Stimulated activated CD4-positive, alpha-beta T cell treated with anti-CD3 and anti-CD28 coated beads, TNF-alpha, amount 100 ng/mL, for 4 hours (primary cell): ENCODE data around the gene DTNBP1.

Experiments
- DNase-seq, 3 experiments: peaks; one replicate each; pipeline ENCODE4 v3.0.0-alpha.2; 2020; ENCODE audit warnings: low read depth in 3 of 3

Gene DTNBP1

DNA sequence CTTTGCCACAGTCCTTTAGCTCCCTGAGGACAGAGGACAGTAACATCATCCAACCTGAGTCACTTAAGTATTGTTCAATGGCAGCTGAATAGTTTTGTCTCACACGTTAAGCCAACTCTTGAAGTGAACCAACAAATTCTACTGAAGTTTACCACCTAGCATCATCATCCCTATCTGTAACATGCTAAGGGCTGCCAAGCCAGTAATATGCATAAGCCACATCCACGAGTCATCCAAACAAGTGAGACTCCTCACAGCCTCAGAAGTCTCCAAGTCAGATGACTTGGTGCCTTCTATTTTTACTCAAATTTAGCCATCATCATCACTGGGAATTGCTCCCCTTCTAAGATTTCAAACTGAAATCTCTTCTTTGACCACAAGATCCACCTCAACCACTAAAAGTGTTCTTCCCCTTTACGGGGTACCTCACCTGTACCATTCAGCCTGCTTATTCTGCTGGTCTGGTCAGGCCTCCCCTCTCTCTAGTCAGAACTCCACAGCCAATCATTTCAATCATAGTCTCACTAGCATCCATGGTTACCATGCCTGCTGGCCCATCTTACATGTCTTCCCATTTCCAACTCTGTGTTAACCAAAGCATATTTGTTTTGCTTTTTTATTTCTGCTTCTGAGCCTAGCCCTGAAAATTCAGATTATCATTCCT is 73.7 kb downstream of the DTNBP1 start:
- no peak for DNase-seq

DNA sequence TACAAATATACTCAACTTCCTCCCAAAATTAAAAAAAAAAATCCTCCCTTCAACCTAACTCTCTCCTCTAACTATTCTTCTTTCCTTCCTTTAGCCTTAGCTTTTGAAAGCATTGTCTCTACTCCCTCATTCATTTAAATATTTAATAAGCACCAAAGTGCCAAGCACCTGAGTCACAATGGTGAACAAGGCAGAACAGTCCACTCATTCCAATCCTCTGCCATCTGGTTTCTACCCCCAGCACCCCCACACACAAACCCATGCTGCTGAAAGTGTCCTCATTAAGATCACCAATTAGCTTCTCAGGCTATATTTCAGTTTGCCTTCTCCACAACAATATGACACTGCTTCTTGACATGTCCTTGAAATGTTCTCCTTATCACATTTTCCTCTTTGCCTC is 76.3 kb downstream of the DTNBP1 start:
- no peak for DNase-seq

DNA sequence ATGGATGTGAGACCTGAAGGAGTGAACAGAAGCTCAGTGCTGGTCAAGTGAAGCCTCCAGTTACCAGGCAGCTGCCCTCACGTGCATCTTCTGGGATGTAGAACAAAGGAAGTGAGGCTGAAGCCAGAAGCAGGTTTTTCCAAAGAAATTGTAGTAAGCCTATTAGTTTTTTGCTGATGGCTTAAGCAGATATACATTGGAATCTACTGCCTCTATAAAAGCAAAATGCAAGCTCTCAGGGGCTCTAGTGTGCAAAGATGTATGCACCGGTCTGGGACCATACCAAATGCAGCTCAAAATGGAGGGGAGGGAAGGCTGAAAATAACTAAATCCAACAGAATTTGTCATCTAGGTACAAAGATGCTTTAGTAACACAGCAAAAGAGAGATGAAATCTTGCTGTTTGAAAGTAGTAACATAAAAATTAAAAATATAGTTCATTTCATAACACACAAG is 77.0 kb downstream of the DTNBP1 start:
- DNase-seq: no peak

DNA sequence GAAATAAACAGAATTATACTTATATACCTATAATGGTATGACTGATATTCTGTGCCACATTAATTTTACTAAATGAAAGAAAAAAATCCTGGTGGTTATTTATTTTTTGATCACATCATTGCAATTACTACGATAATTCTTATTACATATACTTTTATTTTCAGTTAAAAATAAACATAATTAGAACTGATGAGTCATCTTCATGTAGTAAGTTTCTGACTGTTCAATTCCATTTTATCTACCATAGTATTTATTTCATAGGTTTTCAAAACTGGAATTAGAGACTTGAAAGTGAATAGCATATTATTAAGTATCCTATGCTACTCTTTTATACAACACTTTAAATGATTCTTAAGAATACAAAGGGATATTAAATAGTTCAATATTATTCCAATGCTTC is 80.3 kb downstream of the DTNBP1 start:
- no peak for DNase-seq

DNA sequence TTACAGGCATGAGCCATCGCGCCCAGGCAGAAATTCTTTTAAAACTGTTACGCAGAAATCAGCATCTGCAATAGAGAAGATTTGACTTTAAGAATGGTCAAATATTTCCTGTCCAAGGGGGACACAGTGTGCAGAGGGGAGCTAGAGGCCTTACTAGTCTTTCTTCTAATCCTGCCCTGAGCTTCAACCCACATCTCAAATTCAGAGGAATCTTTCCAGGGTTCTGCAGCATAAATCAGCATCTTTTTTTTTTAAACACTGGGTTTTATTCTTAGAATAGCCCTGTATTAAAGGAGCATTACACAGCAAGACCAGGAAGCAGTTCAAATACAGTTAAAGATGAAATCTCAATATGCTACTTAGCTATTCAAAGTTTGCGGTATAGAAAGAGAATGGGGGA is 81.1 kb downstream of the DTNBP1 start:
- DNase-seq: no peak

DNA sequence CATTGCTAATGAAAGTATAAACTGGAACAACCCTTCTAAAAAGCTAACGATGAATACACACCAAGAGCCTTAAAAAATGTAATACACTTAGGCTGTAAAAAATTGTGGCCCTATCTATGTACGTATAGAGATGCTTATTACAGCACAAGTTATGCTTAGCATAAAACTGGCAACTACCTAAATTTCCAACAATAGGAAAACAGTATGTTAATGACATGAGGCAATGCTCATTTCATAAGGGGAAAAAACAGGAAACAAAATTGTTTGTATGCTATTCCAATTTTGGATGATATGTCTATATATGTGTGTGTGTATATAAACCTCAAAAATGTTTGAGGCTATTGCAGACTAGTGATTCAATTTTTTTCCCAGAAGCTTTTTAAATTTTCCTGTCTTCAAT is 82.5 kb downstream of the DTNBP1 start:
- DNase-seq: no peak

DNA sequence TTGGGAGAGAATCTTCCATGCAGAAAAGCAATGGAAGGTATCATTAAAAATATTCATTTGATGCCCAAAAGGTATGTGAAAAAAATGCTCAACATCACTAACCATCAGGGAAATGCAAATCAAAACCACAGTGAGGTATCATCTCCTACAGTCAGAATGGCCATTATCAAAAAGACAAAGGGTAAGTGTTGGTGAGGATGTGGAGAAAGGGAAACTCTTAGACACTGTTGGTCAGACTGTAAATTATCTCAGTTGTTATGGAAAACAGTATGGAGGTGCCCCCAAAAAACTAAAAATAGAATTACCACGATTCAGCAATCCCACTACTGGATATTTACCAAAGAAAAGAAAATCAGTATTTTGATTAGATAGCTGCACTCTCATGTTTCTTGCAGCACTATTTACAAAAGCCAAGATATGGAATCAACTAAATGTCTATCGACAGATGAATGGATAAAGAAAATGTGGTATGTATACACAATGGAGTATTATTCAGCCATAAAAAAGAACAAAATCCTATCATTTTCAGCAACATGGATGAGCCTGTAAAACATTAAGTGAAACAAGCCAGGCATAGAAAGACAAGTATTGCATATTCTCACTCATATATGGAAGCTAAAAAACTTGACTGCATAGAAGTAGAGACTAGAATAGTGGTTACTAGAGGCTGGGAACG is 84.0 kb downstream of the DTNBP1 start:
- no peak for DNase-seq

DNA sequence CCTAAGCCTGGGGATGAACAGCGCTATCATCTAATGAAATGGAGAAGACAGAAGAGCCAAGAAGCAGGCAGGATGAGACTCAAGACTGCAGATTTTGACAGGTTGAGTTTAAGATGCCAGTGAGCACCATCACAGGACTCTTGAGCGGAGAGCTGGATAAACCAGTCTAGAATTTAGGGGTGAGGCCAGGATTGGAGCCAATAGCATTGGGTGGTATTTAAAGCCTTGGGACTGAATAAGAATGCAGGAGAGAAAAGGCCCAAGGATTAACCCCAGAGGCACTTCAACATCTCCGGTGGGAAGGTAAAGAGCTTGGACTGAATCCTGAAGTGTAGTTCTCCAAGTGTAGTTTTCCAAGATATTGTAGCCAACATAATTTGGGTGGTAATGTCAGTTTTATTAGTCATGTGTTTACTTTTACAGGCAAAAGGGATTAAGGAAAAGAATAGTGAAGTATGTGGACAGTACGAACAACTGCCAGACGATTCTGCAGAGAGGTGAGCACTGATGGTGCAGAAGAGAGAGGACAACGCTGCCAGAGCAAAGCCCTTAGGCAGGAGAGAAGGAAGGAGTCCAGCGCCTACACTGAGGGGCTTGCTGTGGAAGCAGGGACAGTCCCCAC is 85.2 kb downstream of the DTNBP1 start:
- DNase-seq: no peak

DNA sequence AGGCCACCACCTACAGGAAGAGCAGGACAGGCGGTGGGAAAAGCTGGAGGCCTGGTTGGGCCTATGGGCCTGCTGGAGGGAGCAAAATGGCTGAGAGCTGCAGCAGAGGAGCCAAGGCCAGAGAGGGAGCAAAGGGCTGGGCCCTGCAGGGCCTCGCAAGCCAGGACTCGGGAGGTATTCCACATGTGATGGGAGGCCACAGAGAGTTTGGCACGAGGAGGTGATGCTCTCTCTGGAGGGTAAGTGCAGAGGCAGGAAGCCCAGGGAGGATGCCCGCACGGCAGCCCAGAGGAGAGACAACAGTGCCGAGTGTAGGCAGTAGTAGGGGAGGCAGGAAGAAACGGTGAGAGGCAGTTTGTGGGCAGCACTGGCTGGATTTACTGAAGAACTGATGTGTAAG is 85.7 kb downstream of the DTNBP1 start:
- no peak for DNase-seq

DNA sequence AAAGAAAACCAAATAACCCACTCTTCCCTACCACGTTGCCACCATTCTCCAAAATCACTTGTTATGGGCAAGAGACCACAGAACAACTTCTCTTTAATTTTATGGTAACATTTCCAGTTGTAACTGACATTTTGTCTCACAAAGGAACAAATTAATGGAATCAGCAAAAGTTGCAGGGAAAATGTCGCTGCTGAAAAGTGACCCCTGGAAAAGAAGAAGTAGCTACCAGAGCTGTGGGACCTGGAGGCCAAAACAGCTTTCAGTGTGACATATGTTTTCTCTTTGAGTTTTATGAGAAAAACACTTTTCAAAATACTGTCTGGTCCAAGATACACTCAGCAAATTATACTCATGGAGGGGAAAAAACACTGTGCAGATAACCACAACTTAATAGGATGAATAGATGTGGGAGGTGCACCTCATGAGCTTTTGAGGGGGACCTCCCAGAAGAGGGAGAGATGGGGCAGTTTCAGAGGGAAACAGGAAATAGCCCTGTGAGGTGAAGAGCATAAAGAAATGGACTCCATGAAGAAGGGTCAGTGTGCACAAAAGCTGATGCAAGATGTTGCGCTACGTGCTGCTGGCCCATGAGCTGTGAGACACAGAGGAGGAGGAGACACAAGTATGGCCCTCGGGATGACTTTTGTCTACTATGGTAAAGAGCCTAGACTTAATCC is 87.3 kb downstream of the DTNBP1 start:
- no peak for DNase-seq

DNA sequence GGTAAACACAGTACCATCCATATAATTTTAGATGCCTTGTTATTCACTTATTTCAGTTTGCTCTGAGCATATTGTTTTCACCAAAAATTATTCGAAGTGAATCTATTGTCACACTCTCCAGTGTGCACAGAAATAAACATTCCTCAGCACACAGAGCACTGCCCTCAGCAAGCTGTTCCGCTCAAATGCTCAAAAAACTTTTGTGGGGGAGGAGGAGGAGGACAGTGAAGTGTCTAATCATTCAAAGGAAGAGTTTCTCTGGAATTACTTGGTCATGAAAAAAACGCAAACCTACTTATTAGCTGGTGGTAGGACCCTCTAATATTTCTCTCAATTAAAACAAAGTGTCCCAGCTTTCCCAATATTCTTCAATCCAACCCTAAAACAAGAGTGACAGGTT is 88.3 kb downstream of the DTNBP1 start:
- DNase-seq: no peak

DNA sequence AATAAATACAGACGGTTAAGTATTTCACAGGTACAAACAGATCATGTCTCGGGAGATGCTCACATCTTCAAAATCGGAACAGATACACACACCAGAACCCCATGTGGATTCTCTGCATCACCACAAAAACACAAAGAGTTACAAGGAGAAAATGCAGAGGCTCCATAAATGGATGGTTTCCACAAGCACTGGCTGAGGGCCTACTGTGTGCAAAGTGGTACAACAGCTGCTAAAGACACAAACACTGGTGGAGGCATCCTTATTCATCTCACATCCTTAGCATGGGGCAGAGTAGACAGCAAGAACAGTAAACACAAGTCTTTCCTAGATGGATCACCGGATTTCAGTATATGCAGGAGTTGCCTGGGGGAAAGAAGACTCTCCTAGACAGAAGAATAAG is 88.8 kb downstream of the DTNBP1 start:
- DNase-seq: no peak

DNA sequence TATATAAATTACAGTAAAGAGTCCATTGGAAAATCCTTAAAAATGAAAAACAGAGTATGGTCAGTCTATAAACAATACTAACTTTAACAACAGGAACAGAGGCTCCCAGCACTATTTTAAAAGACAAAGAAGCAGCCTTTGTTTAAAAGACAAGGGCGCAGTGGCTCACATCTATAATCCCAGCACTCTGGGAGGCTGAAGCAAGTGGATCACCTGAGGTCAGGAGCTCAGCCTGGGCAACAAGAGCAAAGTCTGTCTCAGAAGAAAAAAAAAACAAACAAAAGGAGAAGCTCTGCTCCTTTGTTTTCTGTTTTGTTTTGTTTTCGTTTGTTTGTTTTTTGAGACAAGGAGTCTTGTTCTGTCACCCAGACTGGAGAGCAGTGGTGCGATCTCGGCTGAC is 89.4 kb downstream of the DTNBP1 start:
- DNase-seq: no peak

DNA sequence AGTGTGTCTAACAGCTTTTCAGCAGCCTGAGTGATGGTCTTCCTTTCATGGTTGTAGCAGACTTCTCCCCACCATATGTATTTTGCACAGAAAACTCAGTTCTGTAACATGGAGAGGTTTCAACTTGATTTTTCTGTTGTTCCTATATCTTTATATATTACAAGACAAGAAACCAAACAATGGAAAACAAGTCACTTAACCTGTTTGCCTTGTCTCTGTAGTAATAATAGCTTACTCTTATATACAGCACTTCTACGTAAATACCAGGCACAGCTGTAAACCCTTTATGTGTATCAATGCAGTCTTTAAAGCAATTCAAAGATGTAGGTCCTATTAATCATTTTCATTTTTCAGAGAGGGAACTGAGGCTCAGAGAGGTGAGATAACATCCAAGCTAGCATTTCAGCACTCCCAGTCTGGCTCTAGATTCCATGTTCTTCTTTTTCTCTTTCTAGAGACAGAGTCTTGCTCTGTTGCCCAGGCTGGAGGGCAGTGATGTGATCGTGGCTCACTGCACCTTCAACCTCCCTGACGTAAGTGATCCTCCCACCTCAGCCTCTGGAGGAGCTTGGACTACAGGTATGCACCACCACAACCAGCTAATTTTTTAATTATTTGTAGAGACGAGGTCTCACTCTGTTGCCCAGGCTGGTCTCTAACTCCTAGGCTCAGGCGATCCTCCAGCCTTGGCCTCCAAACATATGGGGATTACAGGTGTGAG is 90.4 kb downstream of the DTNBP1 start:
- DNase-seq: no peak

DNA sequence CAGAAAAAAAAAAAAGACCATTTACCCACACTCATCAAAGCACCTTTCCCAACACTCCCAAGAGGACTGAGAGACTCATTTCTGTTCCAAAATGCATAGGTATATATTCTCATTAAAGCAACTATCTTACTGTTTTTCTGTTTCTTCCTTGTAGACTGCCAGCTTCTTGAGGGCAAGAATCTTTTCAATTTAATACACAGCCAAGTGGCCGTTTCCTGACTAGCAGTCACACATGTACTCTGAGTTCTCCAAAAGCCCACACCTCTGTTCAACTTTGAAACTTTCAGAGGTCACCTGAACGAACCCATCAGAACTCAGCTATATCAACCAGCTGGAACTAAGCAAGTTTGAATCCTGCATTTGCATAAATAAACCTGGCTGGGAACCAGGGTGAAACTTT is 92.7 kb downstream of the DTNBP1 start:
- DNase-seq: no peak

DNA sequence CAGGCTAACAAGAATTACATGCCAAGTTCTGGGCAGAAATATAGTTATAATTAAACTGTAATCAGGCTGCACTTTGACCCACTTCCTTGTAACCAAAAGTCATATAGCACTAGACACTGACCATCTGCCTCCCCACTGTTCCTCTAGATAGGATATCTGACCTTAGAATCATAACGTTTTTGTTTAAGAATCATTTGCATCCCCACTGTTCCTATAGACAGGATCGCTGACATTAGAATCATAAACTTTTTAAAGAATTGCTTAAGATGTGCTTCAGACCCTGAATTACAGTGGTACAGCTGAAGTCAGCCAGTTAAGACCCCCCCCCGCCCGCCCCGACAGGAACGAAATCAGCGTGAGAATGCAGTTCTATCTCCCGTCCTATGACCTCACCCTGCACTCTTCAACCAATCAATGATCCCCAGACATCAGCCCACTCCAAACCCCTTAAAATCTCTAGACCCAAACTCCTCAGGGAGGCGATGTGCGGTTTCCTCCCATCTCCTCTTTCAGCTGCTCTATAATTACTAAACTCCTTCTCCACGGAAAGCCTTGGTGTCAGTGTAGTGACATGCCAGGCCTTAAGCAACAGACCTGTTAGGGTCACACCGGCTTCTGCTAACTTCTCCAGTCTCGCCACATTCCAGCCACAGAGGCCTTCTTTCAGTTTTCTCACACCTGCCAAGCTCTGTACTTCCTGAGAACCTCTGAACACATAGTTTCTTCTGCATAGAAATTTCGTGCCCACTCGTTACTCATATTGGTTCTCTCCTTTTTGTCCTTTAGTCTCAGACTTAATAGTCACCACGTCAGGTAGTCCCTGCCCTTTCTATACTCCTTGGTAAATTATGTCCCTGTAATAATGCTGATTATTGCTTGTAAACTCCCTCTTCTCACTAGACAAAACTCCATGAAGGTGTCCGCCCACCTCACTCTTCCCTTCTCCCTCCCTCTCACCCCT is 93.5 kb downstream of the DTNBP1 start:
- no peak for DNase-seq

DNA sequence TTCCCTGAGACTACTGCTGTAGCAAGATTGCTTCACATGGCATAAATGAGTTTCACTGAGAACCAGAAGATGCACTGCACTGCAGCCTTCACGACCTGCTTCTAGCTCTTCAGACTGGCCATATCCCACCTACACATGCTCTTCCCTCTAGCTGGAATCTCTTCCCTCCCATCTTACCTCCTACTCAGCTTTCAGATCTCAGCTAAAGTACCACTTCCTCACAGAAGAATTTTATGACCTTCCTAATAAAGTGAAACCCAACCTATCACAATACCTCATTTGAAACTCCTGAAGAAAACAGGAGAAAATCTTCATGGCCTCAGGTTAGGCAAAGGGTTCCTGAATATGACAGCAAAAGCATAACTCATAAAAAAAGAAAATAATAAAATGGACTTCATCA is 99.9 kb downstream of the DTNBP1 start:
- DNase-seq: no peak

DNA sequence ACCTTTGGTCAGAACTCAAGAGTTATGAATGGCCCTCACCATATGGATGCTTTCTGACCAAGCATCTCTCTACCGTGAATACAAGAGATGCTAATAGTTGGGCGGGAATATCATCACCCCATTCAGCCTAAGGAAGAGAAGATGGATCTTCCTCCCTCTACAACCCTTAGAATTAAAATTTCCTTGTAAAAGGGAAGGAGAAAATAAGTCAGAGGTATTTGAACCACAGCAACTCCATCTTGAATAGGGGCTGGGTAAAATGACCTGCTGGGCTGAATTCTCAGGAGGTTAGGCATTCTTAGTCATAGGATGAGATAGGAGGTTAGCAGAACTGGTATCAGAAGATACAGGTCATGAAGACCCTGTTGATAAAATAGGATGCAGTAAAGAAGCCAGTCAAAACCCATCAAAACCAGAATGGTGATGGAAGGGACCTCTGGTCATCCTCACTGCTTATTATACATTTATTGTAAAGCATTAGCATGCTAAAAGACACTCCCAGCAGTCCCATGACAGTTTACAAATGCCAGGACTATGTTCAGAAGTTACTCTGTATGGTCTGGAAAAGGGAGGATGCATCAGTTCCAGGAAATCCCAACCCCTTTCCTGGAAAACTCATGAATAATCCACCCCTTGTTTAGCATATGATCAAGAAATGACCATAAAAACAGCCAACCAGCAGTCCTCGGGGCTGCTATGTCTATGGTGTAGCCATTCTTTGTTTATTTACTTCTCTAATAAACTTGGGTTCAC is 101.2 kb downstream of the DTNBP1 start:
- DNase-seq: no peak

DNA sequence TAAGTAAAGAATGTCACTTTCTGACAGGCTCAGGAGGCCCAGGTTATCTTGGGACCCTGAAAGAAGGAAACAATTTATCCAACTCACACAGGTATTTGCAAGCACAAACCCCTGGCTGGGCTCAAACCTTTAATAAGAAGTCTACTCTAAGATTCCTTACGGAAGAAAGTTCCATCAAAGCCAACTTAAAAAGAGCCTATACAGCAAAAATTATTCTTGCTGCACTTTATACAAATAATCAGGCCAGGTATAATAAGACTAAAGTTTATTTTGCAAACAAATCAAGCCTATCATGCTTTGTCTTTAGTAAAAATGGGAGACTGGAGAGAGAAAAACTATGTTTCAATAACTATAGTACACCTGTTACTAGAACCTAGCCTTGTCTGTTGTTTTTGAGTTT is 102.1 kb downstream of the DTNBP1 start:
- no peak for DNase-seq

DNA sequence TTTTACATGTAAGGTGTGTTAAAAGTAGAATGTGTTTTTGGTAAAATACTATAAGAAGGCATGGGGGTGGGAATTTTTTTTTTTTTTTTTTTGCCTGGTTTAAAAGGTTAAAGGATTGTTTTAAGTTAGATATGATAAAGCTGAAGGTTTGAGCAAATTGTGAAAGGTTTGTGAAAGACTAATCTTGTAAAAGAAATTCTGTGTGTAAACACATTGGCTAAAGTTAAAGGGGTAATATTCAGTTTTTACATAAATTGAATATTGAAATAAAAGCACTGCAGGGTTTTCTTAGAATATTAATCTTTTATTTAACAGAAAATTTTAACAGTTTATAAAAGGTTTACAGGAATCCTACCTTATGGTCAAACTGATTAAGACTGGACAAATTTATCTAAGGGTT is 105.7 kb downstream of the DTNBP1 start:
- DNase-seq: no peak
